Liver (tissue), 9 donors: ENCODE results near the gene MAN2B1. TPM values are rescaled to one million over a fixed set of nuclear protein-coding genes. Genes with fewer than 3 reads are reported as not detected.
A peak's percentile ranks its signal among the peaks of the same experiment; 100 is the strongest.

Experiments used
- DNase-seq: peaks from one replicate; pipeline ENCODE4 v3.0.0-alpha.2; 2017; ENCODE audit warnings: low spot score
- H3K27ac ChIP-seq, 2 donors: one replicate each; pipeline ENCODE4 v1.7.0; 2013; ENCODE audit warnings: inconsistent platforms in 2 of 2, low read length in 2 of 2, control low read depth in 1 of 2, low read depth in 1 of 2, mild to moderate bottlenecking in 1 of 2
- H3K27me3 ChIP-seq, 4 donors: one replicate each; pipeline versions ENCODE4 v1.6.1 to v1.7.0; 2013; ENCODE audit warnings: low read length in 3 of 4, inconsistent platforms in 1 of 4, mild to moderate bottlenecking in 1 of 4, moderate library complexity in 1 of 4; ENCODE audit not compliant: control insufficient read depth in 4 of 4, insufficient read depth in 4 of 4
- H3K36me3 ChIP-seq, 4 donors: one replicate each; pipeline versions ENCODE4 v1.6.1 to v1.7.0; 2013; ENCODE audit warnings: low read length in 3 of 4, mild to moderate bottlenecking in 3 of 4, low read depth in 1 of 4, moderate library complexity in 1 of 4; ENCODE audit not compliant: control insufficient read depth in 4 of 4, insufficient read depth in 3 of 4
- H3K4me1 ChIP-seq, 4 donors: one replicate each; pipeline versions ENCODE4 v1.6.1 to v1.7.0; 2013; ENCODE audit warnings: low read length in 3 of 4, mild to moderate bottlenecking in 3 of 4, moderate library complexity in 1 of 4; ENCODE audit not compliant: control insufficient read depth in 4 of 4, insufficient read depth in 4 of 4
- H3K4me3 ChIP-seq, 3 donors: one replicate each; pipeline versions ENCODE4 v1.6.1 to v1.7.0; 2013; ENCODE audit warnings: low read length in 3 of 3, control low read depth in 1 of 3, low read depth in 1 of 3, mild to moderate bottlenecking in 1 of 3
- H3K9ac ChIP-seq, 2 donors: one replicate each; pipeline ENCODE4 v1.7.0; 2013; ENCODE audit warnings: low read length in 2 of 2, mild to moderate bottlenecking in 2 of 2, moderate library complexity in 2 of 2, control low read depth in 1 of 2, low read depth in 1 of 2
- H3K9me3 ChIP-seq, 4 donors: one replicate each; pipeline versions ENCODE4 v1.6.1 to v1.7.0; 2013; ENCODE audit warnings: low read length in 3 of 4; ENCODE audit not compliant: control insufficient read depth in 4 of 4
- ATF3 ChIP-seq: IDR thresholded peaks from 2 replicates; pipeline ENCODE4 v1.6.1; 2016; ENCODE audit warnings: antibody characterized with exemption
- CTCF ChIP-seq: fragments of 150-350 bp; IDR thresholded peaks from 2 replicates; pipeline ENCODE4 v1.5.1; 2017; ENCODE audit warnings: improper control_type of control experiment, low read depth, low read length; ENCODE audit not compliant: missing input control
- EGR1 ChIP-seq, 2 donors: IDR thresholded peaks; 2 replicates each; pipeline ENCODE4 v1.6.1; 2016 to 2018; ENCODE audit warnings: antibody characterized with exemption in 2 of 2, low read depth in 2 of 2
- FOXA1 ChIP-seq: IDR thresholded peaks from 2 replicates; pipeline ENCODE4 v1.6.1; 2016; ENCODE audit warnings: antibody characterized with exemption
- FOXA2 ChIP-seq: IDR thresholded peaks from 2 replicates; pipeline ENCODE4 v1.6.1; 2016; ENCODE audit warnings: antibody characterized with exemption
- GABPA ChIP-seq, 2 donors: IDR thresholded peaks in 1 of 2; conservative IDR thresholded peaks in 1 of 2; 2 replicates each; pipeline ENCODE4 v1.6.1; 2016; ENCODE audit warnings: antibody characterized with exemption in 2 of 2, mild to moderate bottlenecking in 1 of 2, moderate library complexity in 1 of 2
- HNF4A ChIP-seq, 2 donors: conservative IDR thresholded peaks; 2 replicates each; pipeline ENCODE4 v1.6.1; 2016; ENCODE audit warnings: antibody characterized with exemption in 2 of 2, mild to moderate bottlenecking in 2 of 2
- HNF4G ChIP-seq: IDR thresholded peaks from 2 replicates; pipeline ENCODE4 v1.6.1; 2016; ENCODE audit warnings: antibody characterized with exemption
- JUND ChIP-seq, 2 donors: IDR thresholded peaks; 2 replicates each; pipeline ENCODE4 v1.6.1; 2016; ENCODE audit warnings: antibody characterized with exemption in 2 of 2
- MAX ChIP-seq: IDR thresholded peaks from 2 replicates; pipeline ENCODE4 v1.6.1; 2016; ENCODE audit warnings: antibody characterized with exemption
- NR2F2 ChIP-seq: IDR thresholded peaks from 2 replicates; pipeline ENCODE4 v1.6.1; 2016; ENCODE audit warnings: antibody characterized with exemption
- REST ChIP-seq: IDR thresholded peaks from 2 replicates; pipeline ENCODE4 v1.6.1; 2016; ENCODE audit warnings: antibody characterized with exemption, mild to moderate bottlenecking
- RXRA ChIP-seq, 2 donors: IDR thresholded peaks; 2 replicates each; pipeline ENCODE4 v1.6.1; 2017 to 2018; ENCODE audit warnings: antibody characterized with exemption in 2 of 2, mild to moderate bottlenecking in 1 of 2
- SP1 ChIP-seq: IDR thresholded peaks from 2 replicates; pipeline ENCODE4 v1.6.1; 2018; ENCODE audit warnings: antibody characterized with exemption, mild to moderate bottlenecking
- YY1 ChIP-seq: IDR thresholded peaks from 2 replicates; pipeline ENCODE4 v1.6.1; 2016; ENCODE audit warnings: antibody characterized with exemption, mild to moderate bottlenecking
- ZBTB33 ChIP-seq: IDR thresholded peaks from 2 replicates; pipeline ENCODE4 v1.6.1; 2016; ENCODE audit warnings: antibody characterized with exemption
- WGBS: extraction: QIAGEN DNeasy Blood & Tissue Kit; methylation state at CpG from one replicate; pipeline ENCODE4 v1.1.7; 2013; 5-methylcytosine and 5-hydroxymethylcytosine counted together
- polyA plus RNA-seq, 2 donors: library from polyadenylated mRNA; stranded (reverse) in 1 of 2; unstranded in 1 of 2; fragments of 200-250 nt in 1 of 2; fragments of >200 nt in 1 of 2; fragmentation: Nextera tagmentation in 1 of 2; extraction: Ambion mirVana in 1 of 2; gene quantifications; one replicate each; pipeline versions ENCODE4 v1.2.1 to v1.2.3, GENCODE V29; 2013 to 2015
- total RNA-seq, 2 donors: library from RNA; depleted of rRNA; stranded (reverse); fragments of >200 nt; gene quantifications; one replicate each; pipeline ENCODE4 v1.2.3, GENCODE V29; 2014
- donor health status: healthy.
- donor health status: healthy.
- donor health status: healthy.
- donor health status: healthy.
- donor health status: healthy.

MAN2B1 gene
- total and polyA plus RNA-seq, 4 donors = 23.5 to 42.9 (median 35.1) TPM

- 91% methylated on average over 1 of the region's 1 CpG for WGBS
- no peak for DNase-seq
- no peak overlapping the region for H3K27ac ChIP-seq
Measured at GRCh38 chr19:12695514-12695913, 29.0 kb upstream of the MAN2B1 start.

GRCh38 chr19:12695096-12695495 lies 28.6 kb upstream of the MAN2B1 start:
- Histone ChIP-seq H3K9me3 (no peaks in the 10 kb centered on the region), H3K9ac (no peak overlapping the region), H3K36me3 (peaks cover 0 to 5% (median 1%) of the 10 kb centered on the region in 4 donors), H3K27ac (no peak overlapping the region), H3K4me1 (peaks cover 5 to 22% (median 16%) of the 10 kb centered on the region in 4 donors), H3K27me3 (no peaks in the 10 kb centered on the region), H3K4me3 (no peak overlapping the region)
- 82% methylated on average over 2 of the region's 2 CpGs for WGBS
- peak; percentile 28 for DNase-seq
- TF ChIP-seq FOXA1 (no peak), NR2F2 (no peak), SP1 (no peak), YY1 (no peak), ATF3 (no peak), CTCF (no peak), HNF4G (no peak), RXRA (IDR thresholded peaks at IDR 0.05) (no peak), FOXA2 (no peak), EGR1 (IDR thresholded peaks at IDR 0.05; ENCODE audit: low read depth in 2 of 2) (no peak), GABPA (IDR thresholded peaks at IDR 0.05 in 1 of 2, conservative IDR thresholded peaks at IDR 0.05 in 1 of 2) (no peak), MAX (no peak), HNF4A (conservative IDR thresholded peaks at IDR 0.05) (no peak)

More at GRCh38 chr19:12695514-12695913, 29.0 kb upstream of the MAN2B1 start:
- H3K4me3 ChIP-seq = peak overlapping the region; percentile 29 to 81 (median 81)
- H3K36me3 ChIP-seq = peaks cover 0 to 8% (median 1%) of the 10 kb centered on the region in 4 donors
- TF ChIP-seq ZBTB33 = no peak
- no peak for TF ChIP-seq NR2F2
- TF ChIP-seq JUND (IDR thresholded peaks at IDR 0.05) = no peak
- TF ChIP-seq SP1 = no peak
- TF ChIP-seq REST = no peak
- no peak for TF ChIP-seq MAX
- TF ChIP-seq FOXA1 = no peak
- no peak for TF ChIP-seq HNF4A (conservative IDR thresholded peaks at IDR 0.05)
- no peak for TF ChIP-seq GABPA (IDR thresholded peaks at IDR 0.05 in 1 of 2, conservative IDR thresholded peaks at IDR 0.05 in 1 of 2)
- no peak overlapping the region for H3K9ac ChIP-seq
- no peaks in the 10 kb centered on the region for H3K27me3 ChIP-seq
- peaks cover 5 to 22% (median 16%) of the 10 kb centered on the region in 4 donors for H3K4me1 ChIP-seq
- no peaks in the 10 kb centered on the region for H3K9me3 ChIP-seq
